Memory B cell (primary cell): ENCODE results near the gene FZD7.

Experiments
- ATAC-seq: fragments of 150-1000 bp; cut with Tn5 transposase; 2 replicates; pipeline ENCODE4 v1.10.0; 2021; ENCODE audit warnings: low read depth, mild to moderate bottlenecking, moderate library complexity
- DNase-seq, 2 donors: peaks; one replicate each; pipeline ENCODE4 v3.0.0; 2022; ENCODE audit warnings: low spot score in 2 of 2
- H3K27ac Mint-ChIP-seq: one replicate; pipeline ENCODE4 v1.8.0; 2022; ENCODE audit warnings: mild to moderate bottlenecking, moderate library complexity, mixed read lengths
- H3K27me3 Mint-ChIP-seq: one replicate; pipeline ENCODE4 v1.8.0; 2022; ENCODE audit warnings: mixed read lengths
- H3K36me3 Mint-ChIP-seq: one replicate; pipeline ENCODE4 v1.8.0; 2022; ENCODE audit warnings: mild to moderate bottlenecking, mixed read lengths
- H3K4me1 Mint-ChIP-seq: one replicate; pipeline ENCODE4 v1.8.0; 2022; ENCODE audit warnings: mixed read lengths
- H3K4me3 Mint-ChIP-seq: one replicate; pipeline ENCODE4 v1.8.0; 2022; ENCODE audit warnings: mild to moderate bottlenecking, moderate library complexity, mixed read lengths
- H3K9me3 Mint-ChIP-seq: one replicate; pipeline ENCODE4 v1.8.0; 2022; ENCODE audit warnings: mixed read lengths

Gene FZD7

DNA sequence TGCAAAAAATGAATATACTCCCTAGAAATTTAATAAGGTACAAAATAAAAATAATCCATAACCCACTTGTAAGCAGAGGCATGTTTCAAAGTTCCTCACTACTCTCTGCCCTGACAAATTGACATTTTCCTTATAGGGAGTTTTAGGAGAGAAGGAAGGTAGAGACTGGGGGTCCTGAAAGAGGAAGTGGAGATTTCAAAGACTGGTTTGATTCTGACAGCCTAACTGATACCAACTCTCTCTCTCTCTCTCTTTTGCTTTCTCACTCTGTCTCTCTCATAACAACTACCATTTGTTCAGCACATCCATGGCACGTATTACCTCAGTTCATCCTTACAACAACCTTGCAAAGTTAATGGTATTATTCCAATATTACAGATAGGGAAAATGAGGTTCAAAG, 18.6 kb downstream of the FZD7 start:
- H3K4me1 Mint-ChIP-seq: no peaks in the 10 kb centered on the region
- H3K27me3 Mint-ChIP-seq: peaks cover 20% of the 10 kb centered on the region
- no peaks in the 10 kb centered on the region for H3K36me3 Mint-ChIP-seq

GRCh38 chr2:202054679-202055078, 21.0 kb downstream of the FZD7 start:
- ATAC-seq (no peak), DNase-seq (no peak)
- Mint-ChIP-seq H3K4me1 (no peaks in the 10 kb centered on the region), H3K27ac (no peak overlapping the region), H3K4me3 (no peak overlapping the region), H3K36me3 (no peaks in the 10 kb centered on the region), H3K27me3 (peaks cover 13% of the 10 kb centered on the region), H3K9me3 (no peaks in the 10 kb centered on the region)

More for the DNA sequence above, 18.6 kb downstream of the FZD7 start:
- no peak for DNase-seq
- no peaks in the 10 kb centered on the region for H3K9me3 Mint-ChIP-seq
- H3K4me3 Mint-ChIP-seq: no peak overlapping the region
- ATAC-seq: no peak
- H3K27ac Mint-ChIP-seq: no peak overlapping the region

GRCh38 chr2:202056611-202057010, 23.0 kb downstream of the FZD7 start:
- ATAC-seq: no peak
- DNase-seq: no peak
- H3K4me1 Mint-ChIP-seq: no peaks in the 10 kb centered on the region

DNA sequence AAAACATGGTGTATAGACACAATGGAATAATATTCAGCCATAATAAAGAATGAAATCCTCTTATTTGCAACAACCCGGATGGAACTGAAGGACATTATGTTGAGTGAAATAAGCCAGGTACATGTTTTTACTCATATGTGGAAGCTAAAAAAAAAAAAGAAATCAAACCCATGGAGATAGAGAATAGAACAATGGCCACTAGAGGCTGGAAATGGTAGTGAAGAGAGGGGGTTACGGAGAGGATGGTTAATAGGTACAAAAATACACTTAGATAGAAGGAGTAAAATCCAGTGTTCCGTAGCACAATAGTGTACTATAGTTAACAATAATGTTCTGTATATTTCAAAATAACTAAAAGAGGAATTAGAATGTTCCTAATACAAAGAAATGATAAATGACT, 26.6 kb downstream of the FZD7 start:
- peaks cover 10% of the 10 kb centered on the region for H3K27me3 Mint-ChIP-seq

More at GRCh38 chr2:202056611-202057010, 23.0 kb downstream of the FZD7 start:
- Mint-ChIP-seq H3K27me3 (peaks cover 16% of the 10 kb centered on the region), H3K4me3 (no peak overlapping the region), H3K36me3 (no peaks in the 10 kb centered on the region), H3K27ac (no peak overlapping the region), H3K9me3 (no peaks in the 10 kb centered on the region)

DNA sequence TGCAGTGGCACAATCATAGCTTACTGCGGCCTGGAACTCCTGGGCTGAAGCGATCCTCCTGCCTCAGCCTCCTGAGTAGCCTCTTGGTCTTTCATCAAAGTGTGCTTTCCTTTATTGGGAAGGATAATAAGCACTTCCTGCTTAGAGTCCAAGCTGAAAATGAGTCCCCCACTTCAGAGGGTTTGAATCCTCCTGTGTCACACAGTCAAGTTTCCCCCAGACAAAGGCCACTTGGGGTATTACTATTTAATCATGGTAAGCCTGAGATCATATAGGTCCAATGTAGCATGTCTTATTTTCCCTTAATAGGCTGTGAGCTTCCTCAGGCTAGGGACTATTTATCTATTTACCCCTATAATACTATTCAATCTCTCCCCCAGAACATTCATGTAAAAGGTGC, 28.0 kb downstream of the FZD7 start:
- Mint-ChIP-seq H3K4me3 (no peak overlapping the region), H3K9me3 (no peaks in the 10 kb centered on the region), H3K36me3 (no peaks in the 10 kb centered on the region), H3K27me3 (peaks cover 7% of the 10 kb centered on the region), H3K27ac (no peak overlapping the region), H3K4me1 (no peaks in the 10 kb centered on the region)
- DNase-seq (no peak), ATAC-seq (no peak)

More for the DNA sequence above, 26.6 kb downstream of the FZD7 start:
- no peaks in the 10 kb centered on the region for H3K9me3 Mint-ChIP-seq
- H3K4me1 Mint-ChIP-seq: no peaks in the 10 kb centered on the region
- no peak overlapping the region for H3K27ac Mint-ChIP-seq
- H3K36me3 Mint-ChIP-seq: no peaks in the 10 kb centered on the region
- no peak overlapping the region for H3K4me3 Mint-ChIP-seq
- no peak for DNase-seq
- no peak for ATAC-seq

DNA sequence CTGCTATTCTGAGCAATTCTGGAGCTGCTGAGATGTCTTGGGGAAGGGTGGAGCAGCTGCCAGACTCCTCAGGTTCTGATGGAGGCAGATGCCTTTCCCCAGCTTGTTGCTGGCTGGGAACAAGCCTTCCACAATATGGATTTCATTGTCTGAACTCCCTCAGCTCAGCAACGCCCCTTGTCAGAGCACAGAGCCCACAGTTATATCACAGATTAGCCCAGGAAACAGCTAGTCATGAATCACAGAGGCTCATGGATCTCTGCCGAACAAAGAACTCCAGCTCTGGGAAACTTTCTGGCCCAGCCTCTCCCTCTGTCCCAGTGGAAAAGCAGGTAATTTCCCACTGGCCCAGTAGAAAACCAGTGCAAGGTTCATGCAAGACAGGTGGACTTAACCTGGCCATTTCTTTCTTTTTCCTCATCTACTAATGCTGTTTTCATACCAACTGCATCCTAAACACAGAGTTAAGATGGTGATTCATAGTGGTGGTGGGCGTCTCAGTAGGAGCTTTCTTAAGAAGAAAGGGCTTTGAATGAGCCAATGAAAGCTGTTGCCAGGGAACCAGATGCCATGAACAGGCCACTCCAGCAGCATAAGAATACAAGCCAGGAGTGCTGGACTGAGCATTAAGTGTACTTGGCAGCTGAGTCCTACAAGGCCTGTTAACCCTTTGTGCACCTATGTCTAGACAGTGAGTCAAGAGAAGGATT, 30.7 kb downstream of the FZD7 start:
- Mint-ChIP-seq H3K4me3 (no peak overlapping the region), H3K9me3 (no peaks in the 10 kb centered on the region), H3K4me1 (no peaks in the 10 kb centered on the region), H3K36me3 (no peaks in the 10 kb centered on the region), H3K27ac (no peak overlapping the region), H3K27me3 (peaks cover 7% of the 10 kb centered on the region)
- DNase-seq: no peak
- no peak for ATAC-seq

DNA sequence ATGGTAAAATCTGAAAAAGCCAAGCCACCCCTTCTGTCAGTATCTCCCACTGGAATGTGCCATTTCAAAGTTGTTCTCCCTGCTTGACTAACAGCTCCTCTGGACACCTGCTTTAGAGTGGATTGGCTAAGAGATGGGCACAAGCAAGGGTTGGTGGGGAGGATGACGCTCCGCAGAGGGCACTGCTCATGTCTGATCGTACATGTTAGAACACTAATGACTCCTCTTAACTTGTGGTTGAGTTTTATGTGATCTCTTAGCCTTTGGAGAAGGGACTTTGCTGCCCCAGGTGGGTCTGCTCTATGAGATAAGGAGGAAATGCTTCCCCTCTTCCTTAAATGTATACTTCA, 31.2 kb downstream of the FZD7 start:
- ATAC-seq (no peak), DNase-seq (no peak)
- Mint-ChIP-seq H3K27ac (no peak overlapping the region), H3K36me3 (no peaks in the 10 kb centered on the region), H3K4me1 (no peaks in the 10 kb centered on the region), H3K9me3 (no peaks in the 10 kb centered on the region), H3K27me3 (peaks cover 7% of the 10 kb centered on the region), H3K4me3 (no peak overlapping the region)

- H3K36me3 Mint-ChIP-seq: no peaks in the 10 kb centered on the region
- no peaks in the 10 kb centered on the region for H3K4me1 Mint-ChIP-seq
- DNase-seq (no peak), ATAC-seq (no peak)
- H3K27me3 Mint-ChIP-seq: peaks cover 6% of the 10 kb centered on the region
- no peak overlapping the region for H3K4me3 Mint-ChIP-seq
- no peaks in the 10 kb centered on the region for H3K9me3 Mint-ChIP-seq
- H3K27ac Mint-ChIP-seq: no peak overlapping the region
Observed at GRCh38 chr2:202065876-202066275, 32.2 kb downstream of the FZD7 start.

- ATAC-seq: no peak
- Mint-ChIP-seq H3K36me3 (no peaks in the 10 kb centered on the region), H3K27me3 (peaks cover 8% of the 10 kb centered on the region), H3K4me1 (peaks cover 3% of the 10 kb centered on the region), H3K4me3 (no peak overlapping the region), H3K27ac (no peak overlapping the region), H3K9me3 (no peaks in the 10 kb centered on the region)
- DNase-seq: no peak
Observed at GRCh38 chr2:202066875-202067274, 33.2 kb downstream of the FZD7 start.

DNA sequence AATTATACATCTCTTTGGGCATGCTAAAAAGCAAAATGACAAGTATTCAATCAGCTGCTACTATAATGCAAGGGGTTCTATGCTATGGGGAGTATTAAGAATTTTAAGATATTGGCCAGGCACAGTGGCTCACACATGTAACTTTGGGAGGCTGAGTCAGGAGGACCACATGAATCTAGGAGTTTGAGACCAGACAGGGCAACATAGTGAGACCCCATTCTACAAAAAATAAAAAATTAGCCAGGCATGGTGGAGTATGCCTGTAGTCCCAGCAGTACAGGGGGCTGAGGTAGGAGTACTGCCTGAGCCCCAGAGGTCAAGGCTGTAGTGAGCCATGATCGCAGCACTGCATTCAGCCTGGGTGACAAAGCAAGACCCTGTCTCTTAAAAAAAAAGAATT, 33.9 kb downstream of the FZD7 start:
- H3K9me3 Mint-ChIP-seq: no peaks in the 10 kb centered on the region
- H3K27me3 Mint-ChIP-seq: peaks cover 7% of the 10 kb centered on the region
- DNase-seq (no peak), ATAC-seq (no peak)
- no peaks in the 10 kb centered on the region for H3K36me3 Mint-ChIP-seq
- peaks cover 3% of the 10 kb centered on the region for H3K4me1 Mint-ChIP-seq
- no peak overlapping the region for H3K27ac Mint-ChIP-seq
- H3K4me3 Mint-ChIP-seq: no peak overlapping the region

- Mint-ChIP-seq H3K4me3 (no peak overlapping the region), H3K9me3 (no peaks in the 10 kb centered on the region)
Observed at GRCh38 chr2:202069170-202070067, 35.8 kb downstream of the FZD7 start.

DNA sequence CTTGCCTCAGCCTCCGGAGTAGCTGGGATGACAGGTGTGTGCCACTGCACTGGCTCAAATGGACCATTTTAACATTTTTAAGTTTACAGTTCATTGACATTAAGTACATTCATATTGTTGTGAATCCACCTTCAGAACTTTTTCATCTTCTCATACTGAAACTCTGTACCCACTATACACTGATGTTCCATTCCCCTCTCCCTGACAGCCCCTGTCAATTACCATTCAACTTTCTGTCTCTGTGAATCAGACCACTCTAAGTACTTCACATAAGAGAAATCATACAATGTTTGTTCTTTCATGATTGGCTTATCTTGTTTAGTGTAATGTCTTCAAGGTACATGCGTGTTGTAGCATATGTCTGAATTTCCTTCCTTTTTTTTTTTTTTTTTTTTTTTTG, 37.5 kb downstream of the FZD7 start:
- DNase-seq: no peak
- Mint-ChIP-seq H3K27ac (no peak overlapping the region), H3K36me3 (no peaks in the 10 kb centered on the region), H3K27me3 (peaks cover 11% of the 10 kb centered on the region), H3K4me1 (peaks cover 3% of the 10 kb centered on the region), H3K4me3 (no peak overlapping the region), H3K9me3 (no peaks in the 10 kb centered on the region)
- no peak for ATAC-seq

More at GRCh38 chr2:202069170-202070067, 35.8 kb downstream of the FZD7 start:
- Mint-ChIP-seq H3K36me3 (no peaks in the 10 kb centered on the region), H3K4me1 (peaks cover 3% of the 10 kb centered on the region), H3K27me3 (peaks cover 11% of the 10 kb centered on the region), H3K27ac (no peak overlapping the region)
- DNase-seq (no peak), ATAC-seq (no peak)

GRCh38 chr2:202072226-202072625, 38.6 kb downstream of the FZD7 start:
- H3K27me3 Mint-ChIP-seq: peaks cover 13% of the 10 kb centered on the region
- DNase-seq: no peak
- H3K4me1 Mint-ChIP-seq: peaks cover 3% of the 10 kb centered on the region
- no peaks in the 10 kb centered on the region for H3K9me3 Mint-ChIP-seq
- no peaks in the 10 kb centered on the region for H3K36me3 Mint-ChIP-seq
- ATAC-seq: no peak
- no peak overlapping the region for H3K27ac Mint-ChIP-seq
- no peak overlapping the region for H3K4me3 Mint-ChIP-seq

- Mint-ChIP-seq H3K36me3 (no peaks in the 10 kb centered on the region), H3K4me1 (peaks cover 3% of the 10 kb centered on the region), H3K4me3 (no peak within 1 kb of the TSS), H3K27ac (no peak within 1 kb of the TSS), H3K9me3 (no peaks in the 10 kb centered on the region), H3K27me3 (peaks cover 15% of the 10 kb centered on the region)
- DNase-seq (no peak), ATAC-seq (no peak)
Observed at GRCh38 chr2:202072737-202073401, 39.2 kb downstream of the FZD7 start, which contains the start of gene KIAA2012. KIAA2012 (plus strand) TSS chr2:202073255; CDS start chr2:202073628, 373 bp downstream.
